ENCODE data around the gene NGB. TPM values are rescaled to one million over a fixed set of nuclear protein-coding genes. Genes with fewer than 3 reads are reported as not detected.

The NGB gene
- total RNA-seq, 1 donor from 2014 or later: not detected

GRCh38 chr14:77267937-77268699 lies 2.9 kb downstream of the NGB start:
- no peak overlapping the region for H3K4me3 ChIP-seq
- peaks cover 43% of the 10 kb centered on the region for H3K27me3 ChIP-seq (ENCODE audit: low read depth)
- ATAC-seq (no peak), DNase-seq (no peak)
- H3K9me3 ChIP-seq: peaks cover 6% of the 10 kb centered on the region
- H3K27ac ChIP-seq: no peak overlapping the region
- H3K36me3 ChIP-seq: no peaks in the 10 kb centered on the region
- no peak for TF ChIP-seq CTCF (IDR thresholded peaks at IDR 0.05)
- intact Hi-C loops (cut with DNase I): no loop called here
- no peaks in the 10 kb centered on the region for H3K4me1 ChIP-seq

- H3K4me3 ChIP-seq: no peak overlapping the region
- H3K9me3 ChIP-seq: peaks cover 6% of the 10 kb centered on the region
- intact Hi-C loops (cut with DNase I): no loop called here
- H3K27ac ChIP-seq: no peak overlapping the region
- ATAC-seq: no peak
- no peaks in the 10 kb centered on the region for H3K36me3 ChIP-seq
- no peak for TF ChIP-seq CTCF (IDR thresholded peaks at IDR 0.05)
- DNase-seq: no peak
- H3K4me1 ChIP-seq: no peaks in the 10 kb centered on the region
- H3K27me3 ChIP-seq (ENCODE audit: low read depth): peaks cover 30% of the 10 kb centered on the region
These were observed 4.7 kb downstream of the NGB start for GRCh38 chr14:77266336-77266735.

GRCh38 chr14:77265561-77266335 lies 5.3 kb downstream of the NGB start:
- intact Hi-C loops (cut with DNase I): no loop called here
- no peak overlapping the region for H3K27ac ChIP-seq
- no peak for TF ChIP-seq CTCF (IDR thresholded peaks at IDR 0.05)
- DNase-seq: no peak
- no peaks in the 10 kb centered on the region for H3K36me3 ChIP-seq
- peaks cover 27% of the 10 kb centered on the region for H3K27me3 ChIP-seq (ENCODE audit: low read depth)
- ATAC-seq: no peak
- H3K4me1 ChIP-seq: no peaks in the 10 kb centered on the region
- no peak overlapping the region for H3K4me3 ChIP-seq
- H3K9me3 ChIP-seq: peaks cover 6% of the 10 kb centered on the region

- peaks cover 26% of the 10 kb centered on the region for H3K27me3 ChIP-seq (ENCODE audit: low read depth)
- H3K4me1 ChIP-seq: no peaks in the 10 kb centered on the region
- no peak for TF ChIP-seq CTCF (IDR thresholded peaks at IDR 0.05)
- H3K4me3 ChIP-seq: no peak overlapping the region
- ATAC-seq (no peak), DNase-seq (no peak)
- H3K36me3 ChIP-seq: no peaks in the 10 kb centered on the region
- intact Hi-C loops (cut with DNase I): no loop called here
- H3K27ac ChIP-seq: no peak overlapping the region
- peaks cover 6% of the 10 kb centered on the region for H3K9me3 ChIP-seq
These were observed 5.9 kb downstream of the NGB start for GRCh38 chr14:77265187-77265515.

GRCh38 chr14:77264466-77265186 lies 6.4 kb downstream of the NGB start:
- no peak overlapping the region for H3K4me3 ChIP-seq
- H3K9me3 ChIP-seq: peaks cover 6% of the 10 kb centered on the region
- ATAC-seq: no peak
- peaks cover 22% of the 10 kb centered on the region for H3K27me3 ChIP-seq (ENCODE audit: low read depth)
- no peaks in the 10 kb centered on the region for H3K36me3 ChIP-seq
- no peak for DNase-seq
- intact Hi-C loops (cut with DNase I): no loop called here
- TF ChIP-seq CTCF (IDR thresholded peaks at IDR 0.05): no peak
- H3K27ac ChIP-seq: no peak overlapping the region
- H3K4me1 ChIP-seq: no peaks in the 10 kb centered on the region

Measured in lower lobe of right lung (tissue), 2 donors.